ENCODE measurements around the gene MYF6. TPM values are rescaled to one million over a fixed set of nuclear protein-coding genes. Genes with fewer than 3 reads are reported as not detected.

MYF6 gene
- total and polyA plus RNA-seq, 2 of the 8 experiments (the other 6 are each of a cell fraction or from before 2014, with no cell fraction given): 0.39 TPM; not detected in 1

GRCh38 chr12:80692114-80692513, 15.3 kb upstream of the MYF6 start:
- FAIRE-seq (no peak), DNase-seq (ENCODE audit: low read depth in 1 of 2, low spot score in 2 of 2) (no peak)
- Histone ChIP-seq H2AFZ (ENCODE audit: low read length) (peak overlapping the region; percentile 65; the same call in 1 of the 2 replicates), H4K20me1 (replicated peaks in 1 of 2; ENCODE audit: control insufficient read depth in 1 of 2, insufficient read depth in 2 of 2, low read length in 2 of 2) (no peaks in the 10 kb centered on the region), H3K18ac (ENCODE audit: extremely low read depth, low read length) (no peak overlapping the region), H3K9me3 (ENCODE audit: insufficient read depth in 2 of 2, low read depth in 1 of 2, low read length in 1 of 2) (no peaks in the 10 kb centered on the region), H3K36me3 (ENCODE audit: control insufficient read depth in 2 of 4, insufficient read depth in 4 of 4, low read length in 3 of 4) (no peaks in the 10 kb centered on the region), H3K79me2 (ENCODE audit: control insufficient read depth in 1 of 2, insufficient read depth in 2 of 2, low read length in 2 of 2) (no peaks in the 10 kb centered on the region), H2BK15ac (ENCODE audit: low read length) (peak overlapping the region; percentile 19; the same call in 1 of the 2 replicates), H2BK120ac (replicated peaks; ENCODE audit: low read depth, low read length) (peak overlapping the region; percentile 90), H2AK5ac (ENCODE audit: low read depth, low read length) (no peak overlapping the region), H3K4me1 (replicated peaks in 1 of 4; ENCODE audit: control insufficient read depth in 3 of 4, insufficient read depth in 4 of 4, low read length in 3 of 4) (0 out of 7 replicates have a peak, but pooled peaks cover 0 to 2% (median 0%) of the 10 kb centered on the region in 4 experiments), H3K23me2 (ENCODE audit: low read depth, low read length) (no peaks in the 10 kb centered on the region), H4K5ac (ENCODE audit: insufficient read length, low read depth, low read length) (no peak overlapping the region), H3K4me2 (ENCODE audit: insufficient read depth in 1 of 2, low read depth in 2 of 2, low read length in 2 of 2) (no peak overlapping the region), H3K79me1 (ENCODE audit: low read depth, low read length) (no peaks in the 10 kb centered on the region), H2BK12ac (ENCODE audit: low read depth, low read length) (peak overlapping the region; percentile 82), H3K56ac (replicated peaks; ENCODE audit: insufficient read length, low read depth, low read length) (no peak overlapping the region), H3K23ac (ENCODE audit: insufficient read length) (no peak overlapping the region), H4K91ac (replicated peaks; ENCODE audit: insufficient read length, low read length) (peak overlapping the region; percentile 27), H3K14ac (ENCODE audit: insufficient read length) (no peak overlapping the region), H3K9ac (replicated peaks in 1 of 4; ENCODE audit: extremely low read depth in 1 of 4, low read depth in 3 of 4, low read length in 3 of 4) (no peak overlapping the region), H3K4me3 (ENCODE audit: extremely low read depth in 1 of 4, insufficient read depth in 2 of 4, low read depth in 3 of 4, low read length in 4 of 4) (no peak overlapping the region), H3K4ac (replicated peaks; ENCODE audit: insufficient read length, low read depth, low read length) (no peak overlapping the region), H3K27me3 (replicated peaks in 1 of 4; ENCODE audit: control insufficient read depth in 3 of 4, extremely low read depth in 1 of 4, insufficient read depth in 3 of 4, low read length in 3 of 4) (no peaks in the 10 kb centered on the region), H2BK20ac (ENCODE audit: low read length) (no peak overlapping the region), H2BK5ac (ENCODE audit: low read depth, low read length) (no peak overlapping the region), H4K8ac (ENCODE audit: extremely low read depth, insufficient read depth, low read length) (no peak overlapping the region), H3K27ac (ENCODE audit: low read depth, low read length) (no peak overlapping the region)
- 79% methylated on average over 1 of the region's 1 CpG; no CpG with 5 or more reads in 1 of the 2 experiments for WGBS, 2 experiments (ENCODE audit: extremely low coverage in 1 of 2, insufficient coverage in 1 of 2, insufficient read length in 1 of 2, insufficient replicate concordance in 2 of 2, low coverage in 1 of 2, low lambda C conversion rate in 2 of 2, missing lambda C conversion rate in 1 of 2)
- CTCF ChIA-PET (ENCODE audit: partially characterized antibody): no interaction called here
- POLR2A ChIA-PET (ENCODE audit: partially characterized antibody): no interaction called here
- TF ChIP-seq EP300 (IDR thresholded peaks at IDR 0.05; ENCODE audit: borderline replicate concordance in 1 of 2, low read depth in 2 of 2, low read length in 2 of 2): no peak
- TF ChIP-seq POU5F1 (IDR thresholded peaks at IDR 0.05; ENCODE audit: low read depth, low read length): no peak
- TF ChIP-seq SP4 (IDR thresholded peaks at IDR 0.05; ENCODE audit: low read length): no peak
- TF ChIP-seq CTCF (IDR thresholded peaks at IDR 0.05; ENCODE audit: control extremely low read depth in 1 of 3, insufficient read depth in 1 of 3, low read depth in 1 of 3, low read length in 3 of 3): no peak
- no peak for TF ChIP-seq RXRA (IDR thresholded peaks at IDR 0.05; ENCODE audit: insufficient read depth, low read depth, low read length)
- no peak for TF ChIP-seq POLR2AphosphoS5 (IDR thresholded peaks at IDR 0.05; ENCODE audit: low read depth, low read length)
- TF ChIP-seq KDM5A (IDR thresholded peaks at IDR 0.05; ENCODE audit: low read length): no peak
- TF ChIP-seq FOSL1 (IDR thresholded peaks at IDR 0.05; ENCODE audit: insufficient read depth, low read depth, low read length): no peak
- no peak for TF ChIP-seq NANOG (IDR thresholded peaks at IDR 0.05; ENCODE audit: insufficient read depth, low read depth, low read length, poor library complexity, severe bottlenecking)
- no peak for TF ChIP-seq SIRT6 (IDR thresholded peaks at IDR 0.05; ENCODE audit: low read length)

Measured in H1 (cell line).